Ovary (tissue), 9 donors: ENCODE data around the gene WHRN. TPM values are rescaled to one million over a fixed set of nuclear protein-coding genes. Genes with fewer than 3 reads are reported as not detected.

Experiments used
- DNase-seq, 5 donors: peaks; one replicate each; pipeline ENCODE4 v3.0.0-alpha.2; 2019 to 2020
- H3K27ac ChIP-seq, 2 donors: fragments of 200-600 bp; one replicate each; pipeline versions ENCODE4 v1.5.1 to v1.8.0; 2019 to 2022
- H3K27me3 ChIP-seq: fragments of 200-600 bp; one replicate; pipeline ENCODE4 v1.8.0; 2022
- H3K36me3 ChIP-seq: fragments of 200-600 bp; sonication (generic); one replicate; pipeline ENCODE4 v1.5.1; 2019
- H3K4me1 ChIP-seq: one replicate; pipeline ENCODE4 v1.8.1; 2013; ENCODE audit warnings: mild to moderate bottlenecking, moderate library complexity; ENCODE audit not compliant: insufficient read depth
- H3K4me3 ChIP-seq: fragments of 200-600 bp; sonication (generic); one replicate; pipeline ENCODE4 v1.5.1; 2017
- H3K9me3 ChIP-seq, 2 donors: fragments of 200-600 bp in 1 of 2; sonication (generic) in 1 of 2; one replicate each; pipeline versions ENCODE4 v1.5.1 to v1.8.1; 2013 to 2019; ENCODE audit warnings: mild to moderate bottlenecking in 1 of 2, moderate library complexity in 1 of 2
- EP300 ChIP-seq: sonication (generic); formaldehyde crosslinking; IDR thresholded peaks from one replicate; pipeline ENCODE4 v1.6.1; 2017; ENCODE audit warnings: antibody characterized with exemption
- POLR2A ChIP-seq: fragments of 450-650 bp; IDR thresholded peaks from one replicate; pipeline ENCODE4 v1.6.1; 2017; ENCODE audit warnings: antibody characterized with exemption, mild to moderate bottlenecking, moderate library complexity
- whole genome bisulfite sequencing, 3 donors: extraction: QIAGEN DNeasy Blood & Tissue Kit in 1 of 3; methylation state at CpG; one replicate each; pipeline versions ENCODE4 v1.1.5 to v1.1.7; 2013 to 2017; 5-methylcytosine and 5-hydroxymethylcytosine counted together
- intact Hi-C, 4 donors: fragments of 100-400 bp; cut with DNase I; formaldehyde crosslinking; loops; one replicate each; pipeline versions ENCODE4 v1.11.0 to v1.15.1; 2022 to 2023
- polyA plus RNA-seq, 2 donors: library from polyadenylated mRNA; stranded (reverse); fragments of 200-250 nt in 1 of 2; fragments of 350-450 nt in 1 of 2; fragmentation: Illumina TruSeq in 1 of 2; extraction: RNeasy Lipid Tissue Mini Kit (QIAGEN cat#74804) in 1 of 2; gene quantifications; one replicate each; pipeline ENCODE4 v1.2.3, GENCODE V29; 2013 to 2014
- total RNA-seq, 7 donors: library from RNA; depleted of rRNA in 2 of 7; stranded (reverse); fragments of >200 nt in 2 of 7; fragmentation: NEBNext Ultra II Directional in 3 of 7; extraction: Animal tissue kit (Norgen Biotek cat#: 25700) in 3 of 7; gene quantifications; one replicate each; pipeline versions ENCODE4 v1.1.0 to v1.2.4, GENCODE V29; 2016 to 2023
- TF ChIP-seq, protein P1 (sequence below), 3 donors: fragments of 450-650 bp in 2 of 3; fragments of 200-600 bp in 1 of 3; IDR thresholded peaks; one replicate each; pipeline versions ENCODE4 v1.5.1 to v1.8.0; 2016 to 2022; ENCODE audit warnings: antibody characterized with exemption in 3 of 3, mild to moderate bottlenecking in 1 of 3
- donor health status: DM: no; HTN: no; CAD: no; lungs with moderate emphysema.
- donor health status: DM: no; HTN: no; CAD: no.
- donor health status: Bipolar disorder and iron deficiency.
- donor health status: DM: yes; HTN: yes; CAD: no.
- donor health status: DM: no; HTN: no; CAD: no.
- donor health status: DM: yes; HTN: yes; CAD: no.

The WHRN gene
- total and polyA plus RNA-seq, 9 donors, result 1.7 to 28.5 (median 20.3) TPM

GRCh38 chr9:114414346-114414745 is 90.9 kb downstream of the WHRN start:
- Histone ChIP-seq H3K4me3 (no peak overlapping the region), H3K27me3 (no peaks in the 10 kb centered on the region), H3K36me3 (no peaks in the 10 kb centered on the region), H3K9me3 (no peaks in the 10 kb centered on the region), H3K27ac (peak overlapping the region; percentile 34 to 68), H3K4me1 (peaks cover 15% of the 10 kb centered on the region)
- no peak for DNase-seq
- TF ChIP-seq POLR2A (no peak), EP300 (no peak)
- TF ChIP-seq, protein P1, sequence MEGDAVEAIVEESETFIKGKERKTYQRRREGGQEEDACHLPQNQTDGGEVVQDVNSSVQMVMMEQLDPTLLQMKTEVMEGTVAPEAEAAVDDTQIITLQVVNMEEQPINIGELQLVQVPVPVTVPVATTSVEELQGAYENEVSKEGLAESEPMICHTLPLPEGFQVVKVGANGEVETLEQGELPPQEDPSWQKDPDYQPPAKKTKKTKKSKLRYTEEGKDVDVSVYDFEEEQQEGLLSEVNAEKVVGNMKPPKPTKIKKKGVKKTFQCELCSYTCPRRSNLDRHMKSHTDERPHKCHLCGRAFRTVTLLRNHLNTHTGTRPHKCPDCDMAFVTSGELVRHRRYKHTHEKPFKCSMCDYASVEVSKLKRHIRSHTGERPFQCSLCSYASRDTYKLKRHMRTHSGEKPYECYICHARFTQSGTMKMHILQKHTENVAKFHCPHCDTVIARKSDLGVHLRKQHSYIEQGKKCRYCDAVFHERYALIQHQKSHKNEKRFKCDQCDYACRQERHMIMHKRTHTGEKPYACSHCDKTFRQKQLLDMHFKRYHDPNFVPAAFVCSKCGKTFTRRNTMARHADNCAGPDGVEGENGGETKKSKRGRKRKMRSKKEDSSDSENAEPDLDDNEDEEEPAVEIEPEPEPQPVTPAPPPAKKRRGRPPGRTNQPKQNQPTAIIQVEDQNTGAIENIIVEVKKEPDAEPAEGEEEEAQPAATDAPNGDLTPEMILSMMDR (IDR thresholded peaks at IDR 0.05), result no peak
- intact Hi-C loops, result no loop called here
- WGBS, 3 donors, result 58 to 84% (median 80%) methylated on average over 2 of the region's 2 CpGs

DNA sequence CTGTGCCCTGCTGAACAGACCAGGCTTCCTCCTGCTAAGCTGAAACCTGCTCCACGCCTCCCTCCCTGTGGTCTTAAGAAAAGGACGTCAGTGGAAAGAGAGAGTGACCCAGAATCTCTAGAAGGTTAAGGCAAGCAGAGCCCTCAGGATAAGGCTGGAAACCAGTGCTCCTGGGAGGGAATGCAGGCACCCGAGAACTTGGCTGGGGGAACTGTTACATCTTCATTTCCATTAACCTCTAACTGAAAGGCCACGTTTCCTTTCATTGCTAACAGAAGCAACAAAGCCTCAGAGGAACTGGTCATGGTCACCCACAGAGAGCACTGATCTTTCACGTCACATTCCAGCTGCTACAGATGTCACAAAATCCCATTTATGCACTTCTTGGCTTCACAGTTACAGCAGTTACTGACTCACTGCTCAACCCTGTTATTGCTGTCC is 91.4 kb downstream of the WHRN start:
- intact Hi-C loops, result no loop called here

DNA sequence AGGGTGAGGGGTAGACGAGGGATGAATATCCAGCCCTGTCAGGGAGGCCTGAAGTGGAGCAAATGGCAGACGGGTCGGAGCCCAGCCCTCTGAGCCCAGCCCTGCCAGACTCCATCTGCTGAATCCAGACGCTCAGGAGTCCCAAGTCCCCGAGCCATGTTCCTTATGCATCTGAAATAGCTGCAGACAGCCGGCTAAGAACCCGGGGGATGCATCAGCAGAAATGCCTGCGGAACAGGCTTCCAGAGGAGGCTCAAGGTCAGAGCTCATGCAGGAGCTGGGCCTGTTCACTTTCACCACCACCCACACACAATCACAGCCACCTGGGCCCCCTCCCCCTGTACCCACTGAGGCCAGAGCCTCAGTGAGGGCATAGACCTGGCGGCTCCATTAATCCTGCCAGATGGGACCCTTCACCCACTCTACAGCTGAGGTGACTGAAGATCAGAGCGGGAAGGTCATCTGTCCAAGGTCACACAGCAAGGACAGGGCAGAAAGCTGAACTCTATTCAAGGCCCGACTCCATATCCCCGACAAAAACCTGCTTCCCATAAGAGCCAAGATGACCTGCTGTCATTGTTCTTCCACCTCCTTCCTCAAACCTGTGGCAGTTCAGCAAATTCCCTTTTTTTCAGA is 93.1 kb downstream of the WHRN start:
- H3K27ac ChIP-seq, result peak overlapping the region in 1 of 2 donors; percentile 68
- intact Hi-C loops, result no loop called here
- no peak overlapping the region for H3K4me3 ChIP-seq
- no peaks in the 10 kb centered on the region for H3K27me3 ChIP-seq
- no peaks in the 10 kb centered on the region for H3K9me3 ChIP-seq
- no peaks in the 10 kb centered on the region for H3K36me3 ChIP-seq
- TF ChIP-seq EP300 (no peak), POLR2A (no peak)
- TF ChIP-seq, protein P1 (IDR thresholded peaks at IDR 0.05), result no peak
- peaks cover 15% of the 10 kb centered on the region for H3K4me1 ChIP-seq
- peak in 4 of 5 donors; percentile 31 to 62 (median 46) for DNase-seq
- WGBS, 3 donors, result 32 to 46% (median 44%) methylated on average over 12 of the region's 12 CpGs

More for the DNA sequence above, 91.4 kb downstream of the WHRN start:
- no peaks in the 10 kb centered on the region for H3K36me3 ChIP-seq
- 16 to 21% (median 20%) methylated on average over 5 of the region's 5 CpGs for WGBS, 3 donors
- no peak for TF ChIP-seq POLR2A
- no peak for TF ChIP-seq EP300
- TF ChIP-seq, protein P1 (IDR thresholded peaks at IDR 0.05), result no peak
- no peaks in the 10 kb centered on the region for H3K9me3 ChIP-seq
- H3K4me3 ChIP-seq, result no peak overlapping the region
- H3K27me3 ChIP-seq, result no peaks in the 10 kb centered on the region
- DNase-seq, result peak in 3 of 5 donors; percentile 47 to 63 (median 50)
- H3K27ac ChIP-seq, result peak overlapping the region in 1 of 2 donors; percentile 68
- peaks cover 15% of the 10 kb centered on the region for H3K4me1 ChIP-seq

- 80 to 88% (median 82%) methylated on average over 6 of the region's 6 CpGs for WGBS, 3 donors
- intact Hi-C loops, result no loop called here
These were observed 93.8 kb downstream of the WHRN start for GRCh38 chr9:114411452-114411851.

GRCh38 chr9:114410910-114411309 is 94.4 kb downstream of the WHRN start:
- intact Hi-C loops, result no loop called here
- 91 to 94% (median 94%) methylated on average over 8 of the region's 8 CpGs for WGBS, 3 donors
- no peak for TF ChIP-seq EP300
- TF ChIP-seq, protein P1 (IDR thresholded peaks at IDR 0.05), result no peak
- TF ChIP-seq POLR2A, result no peak

More at GRCh38 chr9:114411452-114411851, 93.8 kb downstream of the WHRN start:
- no peak overlapping the region for H3K4me3 ChIP-seq
- no peaks in the 10 kb centered on the region for H3K27me3 ChIP-seq
- no peak for DNase-seq
- H3K4me1 ChIP-seq, result peaks cover 15% of the 10 kb centered on the region
- TF ChIP-seq EP300, result no peak
- no peak for TF ChIP-seq POLR2A
- H3K27ac ChIP-seq, result no peak overlapping the region
- H3K9me3 ChIP-seq, result no peaks in the 10 kb centered on the region
- no peaks in the 10 kb centered on the region for H3K36me3 ChIP-seq

More at GRCh38 chr9:114410910-114411309, 94.4 kb downstream of the WHRN start:
- Histone ChIP-seq H3K27ac (no peak overlapping the region), H3K4me1 (peaks cover 15% of the 10 kb centered on the region), H3K36me3 (no peaks in the 10 kb centered on the region), H3K27me3 (no peaks in the 10 kb centered on the region), H3K9me3 (no peaks in the 10 kb centered on the region), H3K4me3 (no peak overlapping the region)
- no peak for DNase-seq
